ENCODE results near the gene DDX49.
A peak's percentile ranks its signal among the peaks of the same experiment; 100 is the strongest.
"Not testable (repeated sequence)": the region's sequence is repeated elsewhere in the genome, so short reads cannot be mapped to it uniquely, and the experiment has no call there.

The DDX49 gene

DNA sequence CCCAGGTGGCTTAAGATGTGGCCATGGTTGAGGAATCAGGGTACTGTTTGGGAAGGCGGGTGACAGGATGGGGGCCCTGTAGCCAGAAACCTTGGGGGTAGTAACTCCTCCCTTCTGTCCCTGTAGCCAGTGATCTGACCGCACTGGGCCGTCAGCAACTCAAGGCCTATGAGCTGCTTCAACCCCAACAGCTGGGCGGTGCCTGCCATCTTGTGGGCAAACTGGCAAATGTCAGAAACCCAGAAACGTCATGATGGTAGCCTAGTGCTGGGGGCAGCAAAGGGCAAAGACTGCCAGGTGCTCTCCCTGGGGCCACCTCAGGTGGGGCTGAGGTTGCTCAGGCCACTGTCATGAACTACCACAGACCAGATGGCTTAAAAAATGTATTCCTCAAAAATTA lies 3.9 kb upstream of the DDX49 start:
- DNase-seq (ENCODE audit: low read depth): no peak
- H3K4me3 ChIP-seq (ENCODE audit: low read length): no peak overlapping the region
- TF ChIP-seq, protein P1, sequence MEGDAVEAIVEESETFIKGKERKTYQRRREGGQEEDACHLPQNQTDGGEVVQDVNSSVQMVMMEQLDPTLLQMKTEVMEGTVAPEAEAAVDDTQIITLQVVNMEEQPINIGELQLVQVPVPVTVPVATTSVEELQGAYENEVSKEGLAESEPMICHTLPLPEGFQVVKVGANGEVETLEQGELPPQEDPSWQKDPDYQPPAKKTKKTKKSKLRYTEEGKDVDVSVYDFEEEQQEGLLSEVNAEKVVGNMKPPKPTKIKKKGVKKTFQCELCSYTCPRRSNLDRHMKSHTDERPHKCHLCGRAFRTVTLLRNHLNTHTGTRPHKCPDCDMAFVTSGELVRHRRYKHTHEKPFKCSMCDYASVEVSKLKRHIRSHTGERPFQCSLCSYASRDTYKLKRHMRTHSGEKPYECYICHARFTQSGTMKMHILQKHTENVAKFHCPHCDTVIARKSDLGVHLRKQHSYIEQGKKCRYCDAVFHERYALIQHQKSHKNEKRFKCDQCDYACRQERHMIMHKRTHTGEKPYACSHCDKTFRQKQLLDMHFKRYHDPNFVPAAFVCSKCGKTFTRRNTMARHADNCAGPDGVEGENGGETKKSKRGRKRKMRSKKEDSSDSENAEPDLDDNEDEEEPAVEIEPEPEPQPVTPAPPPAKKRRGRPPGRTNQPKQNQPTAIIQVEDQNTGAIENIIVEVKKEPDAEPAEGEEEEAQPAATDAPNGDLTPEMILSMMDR (conservative IDR thresholded peaks at IDR 0.05; ENCODE audit: low read depth, low read length): peak; percentile 44

DNA sequence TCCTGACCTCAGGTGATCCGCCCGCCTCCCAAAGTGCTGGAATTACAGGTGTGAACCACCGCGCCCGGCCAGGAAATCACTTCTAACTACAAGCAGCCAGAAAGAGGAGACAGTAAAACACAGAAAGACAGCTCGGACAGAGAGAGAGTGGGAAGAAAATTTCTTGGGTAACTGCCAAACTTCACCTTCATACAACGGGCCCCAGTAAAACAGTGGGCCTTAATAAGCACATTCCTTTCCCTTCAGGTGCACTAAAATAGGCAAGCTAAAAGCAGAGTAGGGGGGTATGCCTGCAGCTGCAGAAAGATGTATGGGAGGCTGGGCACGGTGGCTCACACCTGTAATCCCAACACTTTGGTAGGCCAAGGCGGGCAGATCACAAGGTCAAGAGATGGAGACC lies 1.9 kb upstream of the DDX49 start:
- DNase-seq (ENCODE audit: low read depth); H3K4me3 ChIP-seq (ENCODE audit: low read length): not testable (repeated sequence)

DNA sequence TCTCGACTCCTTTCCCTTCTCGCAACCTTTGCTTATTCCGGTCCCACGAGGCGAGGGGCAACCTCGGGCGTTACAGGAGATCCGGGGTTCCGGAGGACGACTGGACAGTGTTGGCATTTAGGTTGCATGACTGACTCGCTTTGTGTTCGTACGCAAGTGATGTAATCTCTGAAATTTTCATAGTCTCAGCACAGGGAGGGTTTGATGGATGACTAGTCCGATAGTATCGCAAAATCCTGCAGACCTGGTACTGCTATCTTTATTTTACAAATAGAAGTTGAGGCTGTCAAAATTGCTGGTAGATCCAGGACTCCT lies 342 bp downstream of the DDX49 start:
- no peak for DNase-seq (ENCODE audit: low read depth)
- TF ChIP-seq, protein P1 (conservative IDR thresholded peaks at IDR 0.05; ENCODE audit: low read depth, low read length): no peak
- peak overlapping the region; percentile 100 for H3K4me3 ChIP-seq (ENCODE audit: low read length)

DNA sequence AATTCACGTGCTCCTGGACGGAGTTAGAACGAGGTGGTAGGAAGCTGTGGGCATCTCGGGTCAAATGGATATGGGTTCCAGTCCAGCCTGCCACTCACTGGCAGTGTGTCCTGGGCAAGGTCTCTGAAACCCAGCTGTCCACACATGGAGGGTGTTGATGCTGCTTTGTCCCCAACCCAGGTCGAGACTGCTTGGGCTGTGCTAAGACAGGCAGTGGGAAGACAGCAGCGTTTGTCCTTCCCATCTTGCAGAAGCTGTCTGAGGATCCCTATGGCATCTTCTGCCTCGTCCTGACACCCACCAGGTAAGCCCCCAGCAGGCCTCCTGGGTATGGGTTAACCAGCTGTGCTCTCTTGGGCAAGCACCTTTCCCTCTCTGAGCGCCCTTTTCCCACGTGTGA lies 885 bp downstream of the DDX49 start:
- TF ChIP-seq, protein P1 (conservative IDR thresholded peaks at IDR 0.05; ENCODE audit: low read depth, low read length): no peak
- DNase-seq (ENCODE audit: low read depth): no peak
- H3K4me3 ChIP-seq (ENCODE audit: low read length): peak overlapping the region; percentile 100

DNA sequence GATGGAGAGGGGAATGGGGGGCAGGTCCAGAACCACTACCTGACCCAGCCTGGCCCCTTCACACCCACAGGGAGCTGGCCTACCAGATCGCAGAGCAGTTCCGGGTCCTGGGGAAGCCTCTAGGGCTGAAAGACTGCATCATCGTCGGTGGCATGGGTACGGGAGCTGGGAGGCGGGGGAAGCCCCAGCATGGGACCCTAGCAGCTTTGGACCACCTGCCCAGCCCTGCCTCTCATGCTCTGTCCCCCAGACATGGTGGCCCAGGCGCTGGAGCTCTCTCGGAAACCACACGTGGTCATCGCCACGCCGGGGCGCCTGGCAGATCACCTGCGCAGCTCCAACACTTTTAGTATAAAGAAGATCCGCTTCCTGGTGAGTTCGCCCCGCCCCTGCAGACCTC lies 2.1 kb downstream of the DDX49 start:
- TF ChIP-seq, protein P1 (conservative IDR thresholded peaks at IDR 0.05; ENCODE audit: low read depth, low read length): no peak
- H3K4me3 ChIP-seq (ENCODE audit: low read length): no peak overlapping the region
- DNase-seq (ENCODE audit: low read depth): no peak

DNA sequence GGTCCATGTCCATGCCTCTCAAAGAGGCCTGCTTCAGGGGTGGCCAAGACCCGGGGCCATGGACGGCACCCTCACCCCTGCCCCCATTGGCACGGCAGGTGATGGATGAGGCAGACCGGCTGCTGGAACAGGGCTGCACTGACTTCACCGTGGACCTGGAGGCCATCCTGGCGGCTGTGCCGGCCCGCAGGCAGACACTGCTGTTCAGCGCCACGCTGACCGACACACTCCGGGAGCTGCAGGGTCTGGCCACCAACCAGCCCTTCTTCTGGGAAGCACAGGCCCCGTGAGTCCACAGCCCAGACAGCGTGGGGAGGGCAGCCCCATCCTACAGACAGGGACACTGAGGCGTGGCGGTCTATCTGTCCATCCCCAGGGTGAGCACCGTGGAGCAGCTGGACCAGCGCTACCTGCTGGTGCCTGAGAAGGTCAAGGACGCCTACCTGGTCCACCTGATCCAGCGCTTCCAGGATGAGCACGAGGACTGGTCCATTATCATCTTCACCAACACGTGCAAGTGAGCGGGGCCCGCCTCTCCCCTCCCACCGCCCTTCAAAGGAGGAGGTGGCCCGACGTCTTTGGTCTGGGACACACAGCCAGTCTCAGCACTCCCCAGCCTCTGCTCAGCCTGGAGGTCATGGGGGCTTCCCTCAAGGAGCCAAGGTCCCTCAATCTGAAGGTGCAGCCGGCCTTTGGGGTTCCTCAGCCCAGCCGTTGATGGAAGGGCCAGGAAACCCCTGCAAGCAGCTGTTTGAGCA lies 2.9 kb downstream of the DDX49 start:
- TF ChIP-seq, protein P1 (conservative IDR thresholded peaks at IDR 0.05; ENCODE audit: low read depth, low read length): no peak
- DNase-seq (ENCODE audit: low read depth): no peak
- no peak overlapping the region for H3K4me3 ChIP-seq (ENCODE audit: low read length)

DNA sequence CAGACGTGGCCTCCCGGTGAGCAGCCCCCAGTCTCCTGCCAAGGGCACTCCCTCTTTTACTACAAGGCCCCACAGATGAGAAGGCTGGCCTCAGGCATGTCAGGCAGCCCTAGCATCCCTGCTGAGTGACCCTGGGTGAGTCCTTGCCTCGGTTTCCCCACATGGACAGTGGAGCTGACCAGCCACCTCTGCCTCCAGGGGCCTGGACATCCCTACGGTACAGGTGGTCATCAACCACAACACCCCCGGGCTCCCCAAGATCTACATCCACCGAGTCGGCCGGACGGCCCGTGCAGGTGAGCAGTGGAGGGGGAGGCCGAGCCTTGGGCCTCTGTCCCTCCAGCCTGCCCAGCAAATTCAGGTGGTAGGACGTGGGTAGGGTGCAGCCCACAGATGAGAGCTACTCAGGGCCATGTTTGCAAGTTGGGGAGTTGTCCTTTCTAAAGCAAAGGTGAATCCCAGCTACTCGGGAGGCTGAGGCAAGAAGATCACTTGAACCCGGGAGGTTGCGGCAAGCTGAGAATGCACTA lies 5.2 kb downstream of the DDX49 start:
- no peak overlapping the region for H3K4me3 ChIP-seq (ENCODE audit: low read length)
- DNase-seq (ENCODE audit: low read depth): no peak
- TF ChIP-seq, protein P1 (conservative IDR thresholded peaks at IDR 0.05; ENCODE audit: low read depth, low read length): no peak

Measured in retinal pigment epithelial cell (primary cell).